ENCODE measurements around the gene ANO3.
"Not testable (repeated sequence)": the region's sequence is repeated elsewhere in the genome, so short reads cannot be mapped to it uniquely, and the experiment has no call there.

ANO3 gene

GRCh38 chr11:26571861-26572654 lies 240.1 kb downstream of the ANO3 start, which contains the start of gene MUC15:
Gene MUC15 (minus strand): TSS chr11:26572263. CDS start chr11:26567094, 5,169 bp downstream.
- no peak for DNase-seq (ENCODE audit: extremely low read depth in 1 of 2, low read depth in 1 of 2)

GRCh38 chr11:26572770-26573402 lies 241.0 kb downstream of the ANO3 start:
- no peak for DNase-seq (ENCODE audit: extremely low read depth in 1 of 2, low read depth in 1 of 2)

GRCh38 chr11:26573896-26574295 lies 242.0 kb downstream of the ANO3 start:
- DNase-seq (ENCODE audit: extremely low read depth in 1 of 2, low read depth in 1 of 2), result no peak

- DNase-seq (ENCODE audit: extremely low read depth in 1 of 2, low read depth in 1 of 2), result no peak
These were observed 244.0 kb downstream of the ANO3 start for GRCh38 chr11:26575946-26576345.

- DNase-seq (ENCODE audit: extremely low read depth in 1 of 2, low read depth in 1 of 2), result no peak
These were observed 247.2 kb downstream of the ANO3 start for GRCh38 chr11:26578998-26579661.

- no peak for DNase-seq (ENCODE audit: extremely low read depth in 1 of 2, low read depth in 1 of 2)
These were observed 247.8 kb downstream of the ANO3 start for GRCh38 chr11:26579683-26580082.

- no peak for DNase-seq (ENCODE audit: extremely low read depth in 1 of 2, low read depth in 1 of 2)
These were observed 249.0 kb downstream of the ANO3 start for GRCh38 chr11:26580929-26581328.

- DNase-seq (ENCODE audit: extremely low read depth in 1 of 2, low read depth in 1 of 2), result no peak
These were observed 251.6 kb downstream of the ANO3 start for GRCh38 chr11:26583550-26583949.

- no peak for DNase-seq (ENCODE audit: extremely low read depth in 1 of 2, low read depth in 1 of 2)
These were observed 252.9 kb downstream of the ANO3 start for GRCh38 chr11:26584818-26585217.

GRCh38 chr11:26587073-26587472 lies 255.1 kb downstream of the ANO3 start:
- no peak for DNase-seq (ENCODE audit: extremely low read depth in 1 of 2, low read depth in 1 of 2)

GRCh38 chr11:26593691-26594090 lies 261.8 kb downstream of the ANO3 start:
- DNase-seq (ENCODE audit: extremely low read depth in 1 of 2, low read depth in 1 of 2), result no peak

GRCh38 chr11:26595207-26595865 lies 263.4 kb downstream of the ANO3 start:
- DNase-seq (ENCODE audit: extremely low read depth in 1 of 2, low read depth in 1 of 2), result not testable (repeated sequence)

GRCh38 chr11:26597049-26597689 lies 265.2 kb downstream of the ANO3 start:
- not testable (repeated sequence) for DNase-seq (ENCODE audit: extremely low read depth in 1 of 2, low read depth in 1 of 2)

GRCh38 chr11:26597899-26598298 lies 266.0 kb downstream of the ANO3 start:
- no peak for DNase-seq (ENCODE audit: extremely low read depth in 1 of 2, low read depth in 1 of 2)

- DNase-seq (ENCODE audit: extremely low read depth in 1 of 2, low read depth in 1 of 2), result no peak
These were observed 267.5 kb downstream of the ANO3 start for GRCh38 chr11:26599425-26599824.

- no peak for DNase-seq (ENCODE audit: extremely low read depth in 1 of 2, low read depth in 1 of 2)
These were observed 268.0 kb downstream of the ANO3 start for GRCh38 chr11:26599876-26600434.

GRCh38 chr11:26607725-26608506 lies 276.0 kb downstream of the ANO3 start:
- DNase-seq (ENCODE audit: extremely low read depth in 1 of 2, low read depth in 1 of 2), result no peak

- DNase-seq (ENCODE audit: extremely low read depth in 1 of 2, low read depth in 1 of 2), result no peak
These were observed 276.7 kb downstream of the ANO3 start for GRCh38 chr11:26608507-26609146.

- no peak for DNase-seq (ENCODE audit: extremely low read depth in 1 of 2, low read depth in 1 of 2)
These were observed 281.8 kb downstream of the ANO3 start for GRCh38 chr11:26613759-26614158.
